K562 (cell line): ENCODE data around the gene SLC1A2. TPM values are rescaled to one million over a fixed set of nuclear protein-coding genes. Genes with fewer than 3 reads are reported as not detected.

Experiments
- ADNP ChIP-seq: fragments of 200-800 bp; sonication (Bioruptor generic); IDR thresholded peaks from 2 replicates; pipeline ENCODE4 v1.6.1; 2016; ENCODE audit warnings: missing genetic modification characterization, missing compliant biosample characterization
- BCL6 ChIP-seq: fragments of 250-450 bp; sonication (Bioruptor Pico); IDR thresholded peaks from 2 replicates; pipeline ENCODE4 v1.4.0; 2020
- E4F1 ChIP-seq: fragments of 250-450 bp; sonication (Bioruptor Pico); IDR thresholded peaks from 2 replicates; pipeline ENCODE4 v1.5.0; 2021; ENCODE audit warnings: mild to moderate bottlenecking, borderline replicate concordance
- EGR1 ChIP-seq: fragments of 450-650 bp; conservative IDR thresholded peaks from 2 replicates; pipeline ENCODE4 v1.6.1; 2017; ENCODE audit warnings: mild to moderate bottlenecking
- EP300 ChIP-seq: IDR thresholded peaks from 2 replicates; pipeline ENCODE4 v1.6.1; 2012; ENCODE audit warnings: low read length, improper control_type of control experiment
- ETV5 ChIP-seq: sonication (generic); formaldehyde crosslinking; IDR thresholded peaks from 2 replicates; pipeline ENCODE4 v1.4.0; 2020; ENCODE audit warnings: low read depth, mild to moderate bottlenecking, missing genetic modification reagents
- HNRNPL ChIP-seq: fragments of 200-400 bp; formaldehyde crosslinking; IDR thresholded peaks from 2 replicates; pipeline ENCODE4 v1.6.1; 2017; ENCODE audit warnings: low read depth, mild to moderate bottlenecking, low read length
- KAT7 ChIP-seq: sonication (generic); formaldehyde crosslinking; IDR thresholded peaks from 2 replicates; pipeline ENCODE4 v1.8.0; 2022; ENCODE audit warnings: missing genetic modification reagents, mild to moderate bottlenecking, borderline replicate concordance
- MCM7 ChIP-seq, 2 experiments: fragments of 450-650 bp; IDR thresholded peaks; 2 replicates each; pipeline ENCODE4 v1.6.1; 2016 to 2018
- NCOA4 ChIP-seq: fragments of 450-650 bp; IDR thresholded peaks from 2 replicates; pipeline ENCODE4 v1.6.1; 2018; ENCODE audit warnings: mild to moderate bottlenecking; ENCODE audit not compliant: partially characterized antibody
- NUFIP1 ChIP-seq: fragments of 450-650 bp; IDR thresholded peaks from 2 replicates; pipeline ENCODE4 v1.6.1; 2018; ENCODE audit not compliant: partially characterized antibody
- PHTF2 ChIP-seq: fragments of 250-450 bp; sonication (Bioruptor Pico); IDR thresholded peaks from 2 replicates; pipeline ENCODE4 v1.5.0; 2021; ENCODE audit warnings: mild to moderate bottlenecking
- POLR2AphosphoS2 ChIP-seq: IDR thresholded peaks from 2 replicates; pipeline ENCODE4 v1.6.1; 2012; ENCODE audit warnings: low read length, improper control_type of control experiment
- POLR2H ChIP-seq: IDR thresholded peaks from 2 replicates; pipeline ENCODE4 v1.6.1; 2016; ENCODE audit warnings: missing genetic modification characterization, low read depth, mild to moderate bottlenecking, control low read depth, missing compliant biosample characterization, moderate library complexity
- POLR3A ChIP-seq: IDR thresholded peaks from 2 replicates; pipeline ENCODE4 v1.6.1; 2011; ENCODE audit warnings: borderline replicate concordance, mild to moderate bottlenecking, moderate library complexity; ENCODE audit not compliant: insufficient read length, insufficient read depth; ENCODE audit errors: extremely low read depth
- PYGO2 ChIP-seq: fragments of 450-650 bp; IDR thresholded peaks from 2 replicates; pipeline ENCODE4 v1.6.1; 2016; ENCODE audit warnings: mild to moderate bottlenecking, missing genetic modification characterization, moderate library complexity, missing compliant biosample characterization
- RAD21 ChIP-seq, 2 experiments: fragments of 250-450 bp in 1 of 2; fragments of 450-650 bp in 1 of 2; sonication (Bioruptor Pico) in 1 of 2; formaldehyde crosslinking in 1 of 2; IDR thresholded peaks in 1 of 2; conservative IDR thresholded peaks in 1 of 2; 2 replicates each; pipeline versions ENCODE4 v1.4.0 to v1.8.0; 2020 to 2022; ENCODE audit warnings: mild to moderate bottlenecking in 2 of 2, moderate library complexity in 1 of 2
- RHOXF2B ChIP-seq: fragments of 250-450 bp; sonication (Bioruptor Pico); conservative IDR thresholded peaks from 2 replicates; pipeline ENCODE4 v1.5.1; 2021
- SIN3B ChIP-seq: fragments of 450-650 bp; IDR thresholded peaks from 2 replicates; pipeline ENCODE4 v1.6.1; 2017; ENCODE audit warnings: low read depth, mild to moderate bottlenecking, moderate library complexity
- SP2 ChIP-seq: IDR thresholded peaks from 2 replicates; pipeline ENCODE4 v1.6.1; 2011; ENCODE audit warnings: mild to moderate bottlenecking, low read depth, low read length, moderate library complexity; ENCODE audit not compliant: poor library complexity, severe bottlenecking; ENCODE audit errors: extremely low read depth
- TCF15 ChIP-seq: fragments of 250-450 bp; sonication (Bioruptor Pico); IDR thresholded peaks from 2 replicates; pipeline ENCODE4 v1.8.0; 2022; ENCODE audit warnings: moderate library complexity, mild to moderate bottlenecking, inconsistent platforms
- UBTF ChIP-seq, 2 experiments: IDR thresholded peaks; 2 replicates each; pipeline ENCODE4 v1.6.1; 2012; ENCODE audit warnings: improper control_type of control experiment in 2 of 2, low read depth in 2 of 2, low read length in 2 of 2, borderline replicate concordance in 1 of 2
- ZKSCAN8 ChIP-seq: fragments of 200-800 bp; sonication (Bioruptor generic); IDR thresholded peaks from 2 replicates; pipeline ENCODE4 v1.6.1; 2016; ENCODE audit warnings: missing genetic modification characterization, missing compliant biosample characterization
- ZNF165 ChIP-seq: fragments of 250-450 bp; sonication (Bioruptor Pico); IDR thresholded peaks from 2 replicates; pipeline ENCODE4 v1.4.0; 2020; ENCODE audit warnings: borderline replicate concordance
- ZNF77 ChIP-seq: fragments of 250-450 bp; sonication (Bioruptor Pico); IDR thresholded peaks from 2 replicates; pipeline ENCODE4 v1.5.0; 2020
- polyA plus RNA-seq, 8 experiments: library from polyadenylated mRNA; depleted of rRNA in 4 of 8; stranded (reverse) in 5 of 8; unstranded in 3 of 8; fragments of >200 nt; fragmentation: Nextera tagmentation in 2 of 8; fragmentation: Illumina TruSeq in 1 of 8; extraction: Ambion mirVana in 2 of 8; extraction: Trizol in 1 of 8; gene quantifications; 2 replicates each; pipeline versions ENCODE4 v1.2.1 to v1.2.3, GENCODE V29; 2011 to 2014; ENCODE audit warnings: inconsistent platforms in 1 of 8, missing spikeins in 1 of 8
- total RNA-seq, 7 experiments: library from RNA; depleted of rRNA in 6 of 7; stranded (reverse); fragments of >200 nt in 6 of 7; fragmentation: Illumina TruSeq in 2 of 7; extraction: Trizol in 2 of 7; gene quantifications; 2 replicates each; pipeline versions ENCODE4 v1.2.1 to v1.2.3, GENCODE V29; 2011 to 2021; ENCODE audit warnings: low replicate concordance in 1 of 7

SLC1A2 gene
- total and polyA plus RNA-seq, 9 of the 15 experiments (the other 6 are each of a cell fraction or from before 2014, with no cell fraction given): 0.03 to 0.07 (median 0.04) TPM; not detected in 5

GRCh38 chr11:35305670-35306382 lies 113.5 kb downstream of the SLC1A2 start (continued):
- no peak for TF ChIP-seq ZNF165 (CRISPR knock-in tag)
- no peak for TF ChIP-seq POLR2AphosphoS2
- no peak for TF ChIP-seq PHTF2 (CRISPR knock-in tag)
- TF ChIP-seq RAD21 (CRISPR knock-in tag; conservative IDR thresholded peaks at IDR 0.05 in 1 of 2, IDR thresholded peaks at IDR 0.05 in 1 of 2): peak; percentile 58 to 69
- TF ChIP-seq SP2: no peak
- no peak for TF ChIP-seq EP300
- TF ChIP-seq NUFIP1: no peak
- no peak for TF ChIP-seq ADNP
- TF ChIP-seq KAT7 (CRISPR knock-in tag): no peak
- TF ChIP-seq NCOA4: no peak
- no peak for TF ChIP-seq ZKSCAN8
- no peak for TF ChIP-seq HNRNPL
- TF ChIP-seq PYGO2 (tag): no peak
- no peak for TF ChIP-seq POLR2H (tag)
- no peak for TF ChIP-seq TCF15 (CRISPR knock-in tag)
- TF ChIP-seq ZNF77 (CRISPR knock-in tag): no peak
- no peak for TF ChIP-seq BCL6 (CRISPR knock-in tag)
- TF ChIP-seq POLR3A: no peak
- TF ChIP-seq E4F1: no peak
- no peak for TF ChIP-seq UBTF (IDR thresholded peaks at IDR 0.05; ENCODE audit: borderline replicate concordance in 1 of 2, low read depth in 2 of 2, low read length in 2 of 2)
- no peak for TF ChIP-seq ETV5 (CRISPR knock-in tag)
- no peak for TF ChIP-seq SIN3B
- TF ChIP-seq EGR1: no peak
- no peak for TF ChIP-seq MCM7 (IDR thresholded peaks at IDR 0.05)
- TF ChIP-seq RHOXF2B (CRISPR knock-in tag): no peak
